ENCODE results near the gene SLIT3. TPM values are rescaled to one million over a fixed set of nuclear protein-coding genes. Genes with fewer than 3 reads are reported as not detected.

Gene SLIT3
- total RNA-seq, 1 experiment from 2014 or later, result 0.92 TPM

DNA sequence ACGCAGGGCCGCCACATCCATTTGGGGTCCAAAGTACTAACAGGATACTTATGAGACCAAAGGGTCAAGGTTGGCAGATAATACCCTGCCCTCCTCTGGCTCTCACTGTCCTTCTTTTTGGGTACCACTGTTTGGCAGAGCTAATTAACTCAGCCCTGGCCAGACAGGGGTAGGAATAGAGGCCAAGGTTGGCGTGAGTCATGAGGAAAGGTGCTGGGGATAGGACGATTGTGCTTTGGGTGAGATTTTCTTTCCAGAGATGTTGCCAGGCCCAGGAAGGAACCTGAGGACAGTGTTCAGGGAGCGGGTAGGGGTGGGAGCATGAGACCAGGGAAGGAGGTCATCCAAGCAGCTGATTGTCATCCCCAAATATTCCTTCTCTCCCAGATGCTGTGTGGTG is 529.9 kb downstream of the SLIT3 start:
- Histone ChIP-seq H3K23ac (ENCODE audit: insufficient read length, low read depth, low read length) (no peak overlapping the region), H4K8ac (replicated peaks; ENCODE audit: insufficient read length, low read depth, low read length) (no peak overlapping the region), H3T11ph (ENCODE audit: low read length) (no peak overlapping the region), H3K9me3 (ENCODE audit: control insufficient read depth, low read depth, low read length) (peaks cover 9% of the 10 kb centered on the region), H2BK120ac (ENCODE audit: low read depth, low read length, poor library complexity, severe bottlenecking) (no peak overlapping the region), H4K91ac (ENCODE audit: insufficient read length, low read depth, low read length) (no peak overlapping the region), H2AFZ (ENCODE audit: low read length) (no peak overlapping the region), H3K56ac (ENCODE audit: insufficient read length, low read depth, low read length) (no peak overlapping the region), H4K20me1 (ENCODE audit: control insufficient read depth, insufficient read depth, insufficient read length) (no peaks in the 10 kb centered on the region), H3K4me1 (ENCODE audit: insufficient read depth, low read length) (no peaks in the 10 kb centered on the region), H2BK12ac (ENCODE audit: insufficient read length, low read depth, low read length) (no peak overlapping the region), H2AK5ac (ENCODE audit: insufficient read length, low read length) (no peak overlapping the region), H3K79me2 (ENCODE audit: insufficient read depth, low read length) (no peaks in the 10 kb centered on the region), H2BK20ac (ENCODE audit: low read depth, low read length, poor library complexity, severe bottlenecking) (no peak overlapping the region), H3K27ac (ENCODE audit: insufficient read length, low read depth, low read length) (no peak overlapping the region), H3K4me2 (ENCODE audit: insufficient read depth, insufficient read length, low read length) (no peak overlapping the region), H3K14ac (ENCODE audit: insufficient read depth, low read length) (no peak overlapping the region; the same call in 1 of the 2 replicates), H3K4ac (ENCODE audit: low read depth, low read length) (no peak overlapping the region), H2BK15ac (ENCODE audit: low read depth, low read length) (no peak overlapping the region), H3K27me3 (ENCODE audit: insufficient read depth, low read length) (no peaks in the 10 kb centered on the region), H3K23me2 (ENCODE audit: insufficient read length, low read depth, low read length, poor library complexity, severe bottlenecking) (no peaks in the 10 kb centered on the region), H3K79me1 (ENCODE audit: insufficient read depth, low read depth, low read length, poor library complexity, severe bottlenecking) (no peaks in the 10 kb centered on the region), H4K5ac (ENCODE audit: insufficient read length, low read depth, low read length) (no peak overlapping the region), H2BK5ac (ENCODE audit: insufficient read length, low read length) (no peak overlapping the region), H3K18ac (ENCODE audit: insufficient read length, low read depth, low read length) (no peak overlapping the region), H3K9ac (ENCODE audit: extremely low read depth, insufficient read length, low read length) (no peak overlapping the region)
- H3K4me1 Mint-ChIP-seq, result no peaks in the 10 kb centered on the region
- H3K9me3 Mint-ChIP-seq, result peaks cover 7% of the 10 kb centered on the region in 2 experiments; a peak in 4 of 5 replicates
- peaks cover 0 to 6% (median 4%) of the 10 kb centered on the region in 3 experiments; a peak in 5 of 7 replicates for H3K36me3 Mint-ChIP-seq (ENCODE audit: insufficient read depth in 1 of 3, low read depth in 3 of 3)
- H3K4me3 Mint-ChIP-seq, result no peak overlapping the region
- no CpG with 5 or more reads among the region's 5 CpGs for WGBS (ENCODE audit: extremely low coverage, insufficient read length, low lambda C conversion rate)
- H3K27ac Mint-ChIP-seq, result no peak overlapping the region
- no peak for TF ChIP-seq CTCF (conservative IDR thresholded peaks at IDR 0.05)
- H3K27me3 Mint-ChIP-seq (ENCODE audit: low read depth), result peaks cover 15% of the 10 kb centered on the region
- DNase-seq, result no peak
